GM13976 (cell line): Measurements from ENCODE around the gene RUBCNL.
A peak's percentile ranks its signal among the peaks of the same experiment; 100 is the strongest.

ENCODE experiments used
- DNase-seq: peaks from one replicate; pipeline ENCODE4 v3.0.0; 2012; ENCODE audit warnings: low spot score
- in situ Hi-C: fragments of 300-500 bp; cut with MboI; formaldehyde crosslinking; loops from one replicate; pipeline ENCODE4 v1.12.0; 2022; ENCODE audit warnings: low sequenced_read_pairs, mixed read lengths, inconsistent platforms; ENCODE audit not compliant: unreplicated experiment
- TF ChIP-seq, protein P1 (sequence below): IDR thresholded peaks from 2 replicates; pipeline ENCODE4 v1.5.1; 2012; ENCODE audit warnings: borderline replicate concordance, mild to moderate bottlenecking; ENCODE audit not compliant: insufficient read depth; ENCODE audit errors: extremely low read depth, missing control alignments, control extremely low read depth

Gene RUBCNL

DNA sequence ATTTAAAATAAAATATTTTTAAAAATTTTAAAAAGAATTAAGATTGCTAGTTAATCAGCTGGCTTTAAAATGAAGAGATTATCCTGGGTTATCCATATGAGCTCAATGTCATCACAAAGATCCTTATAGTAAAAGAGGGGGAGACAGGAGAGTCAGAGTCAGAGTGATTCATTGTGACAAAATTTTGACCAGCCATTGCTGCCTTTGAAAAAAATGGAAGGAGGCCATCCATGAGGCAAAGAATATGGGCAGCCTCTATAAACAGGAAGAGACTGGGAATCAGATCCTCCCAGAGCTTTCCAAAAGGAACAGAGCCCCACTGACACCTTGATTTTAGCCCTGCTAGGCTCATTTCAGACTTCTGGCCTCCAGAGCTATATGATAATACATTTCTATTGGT is 9.3 kb upstream of the RUBCNL start:
- TF ChIP-seq, protein P1, sequence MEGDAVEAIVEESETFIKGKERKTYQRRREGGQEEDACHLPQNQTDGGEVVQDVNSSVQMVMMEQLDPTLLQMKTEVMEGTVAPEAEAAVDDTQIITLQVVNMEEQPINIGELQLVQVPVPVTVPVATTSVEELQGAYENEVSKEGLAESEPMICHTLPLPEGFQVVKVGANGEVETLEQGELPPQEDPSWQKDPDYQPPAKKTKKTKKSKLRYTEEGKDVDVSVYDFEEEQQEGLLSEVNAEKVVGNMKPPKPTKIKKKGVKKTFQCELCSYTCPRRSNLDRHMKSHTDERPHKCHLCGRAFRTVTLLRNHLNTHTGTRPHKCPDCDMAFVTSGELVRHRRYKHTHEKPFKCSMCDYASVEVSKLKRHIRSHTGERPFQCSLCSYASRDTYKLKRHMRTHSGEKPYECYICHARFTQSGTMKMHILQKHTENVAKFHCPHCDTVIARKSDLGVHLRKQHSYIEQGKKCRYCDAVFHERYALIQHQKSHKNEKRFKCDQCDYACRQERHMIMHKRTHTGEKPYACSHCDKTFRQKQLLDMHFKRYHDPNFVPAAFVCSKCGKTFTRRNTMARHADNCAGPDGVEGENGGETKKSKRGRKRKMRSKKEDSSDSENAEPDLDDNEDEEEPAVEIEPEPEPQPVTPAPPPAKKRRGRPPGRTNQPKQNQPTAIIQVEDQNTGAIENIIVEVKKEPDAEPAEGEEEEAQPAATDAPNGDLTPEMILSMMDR: no peak

DNA sequence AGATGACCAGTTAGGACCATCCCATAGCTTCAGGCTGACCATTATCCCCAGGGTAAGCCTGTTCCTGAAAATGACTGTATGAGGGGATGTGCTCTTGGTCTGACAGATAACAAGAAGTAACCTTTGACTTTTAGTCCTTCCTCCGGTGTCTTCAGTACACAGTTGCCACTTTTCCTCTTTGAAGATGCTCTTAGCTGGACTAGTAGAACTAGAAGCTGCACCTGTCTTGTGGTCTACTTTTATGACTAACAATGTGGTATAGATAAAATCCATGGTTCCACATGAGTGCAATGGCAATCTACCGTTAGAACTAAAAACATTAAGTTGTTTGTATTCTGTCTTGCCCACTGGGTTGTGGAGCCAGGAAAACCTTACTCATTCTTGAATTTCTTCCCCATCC is 5.9 kb upstream of the RUBCNL start:
- no peak for DNase-seq
- in situ Hi-C loops: no loop called here
- TF ChIP-seq, protein P1: no peak

More for the DNA sequence above, 9.3 kb upstream of the RUBCNL start:
- no peak for DNase-seq
- in situ Hi-C loops: no loop called here

DNA sequence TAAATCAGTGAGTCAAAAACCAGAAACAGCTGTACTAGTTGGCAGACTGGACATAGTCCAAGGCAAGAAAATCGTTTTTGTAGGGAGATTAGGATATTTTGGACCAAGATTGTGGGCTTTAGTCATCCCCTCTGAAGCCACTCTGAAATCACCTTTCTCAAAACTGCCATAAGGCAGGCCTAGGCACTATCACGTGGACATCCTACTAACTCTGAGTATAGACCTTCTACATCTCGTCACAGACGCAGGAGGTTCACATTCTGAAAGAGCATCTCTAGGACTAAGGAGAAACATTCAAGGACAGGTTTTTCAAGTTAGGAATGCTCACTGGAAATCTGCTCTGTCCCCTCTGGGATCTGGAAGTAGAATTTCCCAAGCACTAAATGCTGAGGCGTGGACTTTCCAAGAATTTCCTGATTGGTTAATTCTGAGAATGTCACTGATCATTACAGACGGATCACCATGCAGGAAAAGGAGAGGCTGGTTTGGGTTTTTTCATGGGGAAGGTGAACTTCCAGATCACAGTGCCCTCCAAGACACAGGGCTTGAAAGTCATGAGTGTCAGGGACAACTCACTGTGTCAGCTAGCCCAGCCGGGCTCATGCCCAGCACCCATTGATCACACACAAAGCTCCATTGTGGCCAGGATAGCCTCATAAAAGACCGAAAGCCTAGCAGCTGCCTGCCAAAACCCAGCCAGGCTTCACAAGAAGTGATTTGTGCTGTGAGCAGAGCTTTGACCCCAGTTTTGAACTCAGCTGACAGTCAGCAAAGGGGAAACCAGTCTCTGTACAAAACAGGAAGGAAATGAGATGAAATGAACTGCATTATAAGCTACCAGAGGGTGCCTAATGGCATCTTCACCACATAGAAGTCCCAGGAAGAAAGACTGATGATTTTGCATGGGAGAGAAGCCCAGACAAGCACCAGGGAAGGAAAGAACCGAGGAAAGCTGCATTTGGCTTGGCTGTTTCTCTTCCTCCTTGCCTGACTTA is 2.7 kb upstream of the RUBCNL start:
- peak; percentile 46 for DNase-seq
- in situ Hi-C loops: loop anchor here (5.0 kb wide), 1 partner anchor 217 kb away; no protein-coding TSS in a partner anchor
- TF ChIP-seq, protein P1: no peak

DNA sequence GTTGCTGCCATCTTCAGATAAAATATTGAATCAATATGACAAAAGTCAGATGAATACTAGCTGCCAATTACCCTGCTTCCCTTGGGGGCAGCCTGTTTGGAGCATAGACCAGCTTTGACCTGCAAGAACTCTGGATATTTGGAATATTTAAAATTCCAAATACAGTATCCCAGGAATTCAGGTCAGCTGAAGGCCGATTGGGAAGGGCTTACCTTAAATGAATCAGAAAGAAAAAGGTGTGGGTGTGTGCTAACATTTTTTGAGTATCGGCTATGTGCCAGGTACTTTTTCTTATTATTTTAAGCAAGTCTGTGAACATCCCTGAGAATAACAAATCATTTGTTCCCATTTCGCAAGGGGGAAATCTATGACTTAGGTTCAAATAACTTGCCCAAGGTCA is 1.8 kb upstream of the RUBCNL start:
- TF ChIP-seq, protein P1: no peak
- in situ Hi-C loops: loop anchor here (5.0 kb wide), 1 partner anchor 217 kb away; no protein-coding TSS in a partner anchor
- DNase-seq: no peak

DNA sequence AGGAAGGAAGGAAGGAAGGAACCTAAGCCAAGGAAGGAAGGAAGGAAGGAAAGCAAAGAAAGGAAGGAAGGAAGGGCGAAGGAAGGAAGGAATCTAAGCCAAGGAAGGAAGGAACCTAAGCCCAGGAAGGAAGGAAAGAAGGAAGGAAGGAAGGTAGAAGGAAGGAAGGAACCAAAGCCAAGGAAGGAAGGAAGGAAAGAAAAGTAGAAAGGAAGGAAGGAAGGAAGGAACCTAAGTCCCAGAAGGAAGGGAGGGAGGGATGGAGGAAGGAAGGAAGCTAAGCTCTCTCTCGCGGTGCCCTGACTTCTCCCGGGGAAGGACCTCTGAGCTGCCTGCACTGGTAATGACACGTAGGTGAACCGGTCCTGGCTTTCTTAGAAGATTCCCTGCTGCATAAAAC is 1.3 kb upstream of the RUBCNL start:
- DNase-seq: no peak
- TF ChIP-seq, protein P1: no peak
- in situ Hi-C loops: loop anchor here (5.0 kb wide), 1 partner anchor 216 kb away; no protein-coding TSS in a partner anchor

DNA sequence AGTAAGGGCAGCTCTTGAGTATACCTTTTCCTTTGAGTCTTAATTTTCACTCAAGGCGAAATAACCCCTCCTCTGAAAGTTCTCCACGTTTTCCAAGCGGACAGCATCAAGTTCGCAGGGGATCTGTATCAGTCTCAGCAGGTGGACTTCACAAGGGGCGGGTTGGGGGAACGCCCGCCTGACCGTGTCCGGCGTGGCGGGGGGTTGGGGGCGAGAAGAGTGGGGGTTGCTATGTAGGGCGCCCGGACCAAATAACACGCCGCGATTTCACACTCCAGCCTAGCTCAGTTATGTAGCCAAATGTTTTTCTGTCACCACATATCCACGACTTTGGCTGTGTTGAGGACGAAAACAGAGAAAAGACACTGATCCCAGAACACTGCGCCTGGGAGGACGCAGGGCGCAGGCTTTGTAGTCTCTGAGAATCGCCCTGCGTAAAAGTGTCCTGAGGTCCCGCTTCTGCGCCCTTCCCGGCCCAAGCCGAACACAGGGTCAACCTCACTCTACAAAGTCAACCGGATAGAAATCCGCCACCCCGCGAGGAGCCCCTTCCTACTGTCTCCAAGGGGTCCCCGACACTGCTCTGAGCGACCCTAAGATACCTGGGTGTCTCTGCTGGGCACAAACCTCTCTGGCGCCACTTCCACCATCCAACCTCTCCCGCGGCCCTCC is 524 bp downstream of the RUBCNL start:
- DNase-seq: no peak
- TF ChIP-seq, protein P1: no peak
- in situ Hi-C loops: loop anchor here (5.0 kb wide), 1 partner anchor 214 kb away; no protein-coding TSS in a partner anchor
